GM23338 (cell line): ENCODE results near the gene CHRM4. TPM values are rescaled to one million over a fixed set of nuclear protein-coding genes. Genes with fewer than 3 reads are reported as not detected.

Source experiments
- ATAC-seq: fragments of 200-7000 bp; cut with Tn5 transposase; 3 replicates; pipeline ENCODE4 v1.9.1; 2020
- DNase-seq: peaks from one replicate; pipeline ENCODE4 v3.0.0-alpha.2; 2015; ENCODE audit warnings: low spot score
- H2AFZ ChIP-seq: fragments of 200-600 bp; sonication (generic); 2 replicates; pipeline ENCODE4 v1.8.0; 2016; ENCODE audit warnings: antibody characterized with exemption, mild to moderate bottlenecking, moderate library complexity
- H3F3A ChIP-seq: fragments of 200-600 bp; sonication (generic); replicated peaks from 2 replicates; pipeline ENCODE4 v1.8.0; 2017; ENCODE audit warnings: antibody characterized with exemption, mixed run types, low read depth
- H3K27ac ChIP-seq: fragments of 200-600 bp; sonication (generic); 2 replicates; pipeline ENCODE4 v1.6.1; 2016; ENCODE audit warnings: low read depth
- H3K27me3 ChIP-seq: fragments of 200-600 bp; sonication (generic); 2 replicates; pipeline ENCODE4 v1.8.0; 2016; ENCODE audit warnings: mild to moderate bottlenecking, mixed run types, moderate library complexity; ENCODE audit not compliant: insufficient read depth
- H3K36me3 ChIP-seq: fragments of 200-600 bp; sonication (generic); 2 replicates; pipeline ENCODE4 v1.8.0; 2016; ENCODE audit warnings: mild to moderate bottlenecking; ENCODE audit not compliant: insufficient read depth
- H3K4me1 ChIP-seq: fragments of 200-600 bp; sonication (generic); 2 replicates; pipeline ENCODE4 v1.8.0; 2016; ENCODE audit warnings: mild to moderate bottlenecking, moderate library complexity; ENCODE audit not compliant: insufficient read depth
- H3K4me2 ChIP-seq: fragments of 200-600 bp; sonication (generic); 2 replicates; pipeline ENCODE4 v1.7.1; 2017; ENCODE audit warnings: mixed run types
- H3K4me3 ChIP-seq: fragments of 200-600 bp; sonication (generic); 2 replicates; pipeline ENCODE4 v1.6.1; 2016; ENCODE audit warnings: mixed run types
- H3K79me2 ChIP-seq: fragments of 200-600 bp; sonication (generic); replicated peaks from 2 replicates; pipeline ENCODE4 v1.8.0; 2017; ENCODE audit warnings: mild to moderate bottlenecking; ENCODE audit not compliant: insufficient read depth
- H3K9me2 ChIP-seq: fragments of 200-600 bp; sonication (generic); 2 replicates; pipeline ENCODE4 v1.8.0; 2017; ENCODE audit not compliant: insufficient read depth
- H4K20me1 ChIP-seq: fragments of 200-600 bp; sonication (generic); replicated peaks from 2 replicates; pipeline ENCODE4 v1.8.0; 2017; ENCODE audit warnings: mild to moderate bottlenecking; ENCODE audit not compliant: insufficient read depth
- H3K27ac Mint-ChIP-seq: 2 replicates; pipeline ENCODE4 v1.8.0; 2020; ENCODE audit warnings: inconsistent platforms, mild to moderate bottlenecking, moderate library complexity, mixed read lengths
- H3K27me3 Mint-ChIP-seq: 3 replicates; pipeline ENCODE4 v1.8.0; 2022; ENCODE audit warnings: low read depth, mild to moderate bottlenecking, moderate library complexity, mixed read lengths, inconsistent platforms; ENCODE audit not compliant: insufficient read depth, poor library complexity
- H3K36me3 Mint-ChIP-seq: 3 replicates; pipeline ENCODE4 v1.8.0; 2021; ENCODE audit warnings: low read depth, mild to moderate bottlenecking, inconsistent platforms, moderate library complexity, mixed read lengths
- H3K4me1 Mint-ChIP-seq: 3 replicates; pipeline ENCODE4 v1.8.0; 2020; ENCODE audit warnings: mild to moderate bottlenecking, inconsistent platforms, mixed read lengths
- H3K4me3 Mint-ChIP-seq: 3 replicates; pipeline ENCODE4 v1.8.0; 2021; ENCODE audit warnings: moderate library complexity, mild to moderate bottlenecking, inconsistent platforms, mixed read lengths
- H3K9me3 Mint-ChIP-seq: 3 replicates; pipeline ENCODE4 v1.8.0; 2020; ENCODE audit warnings: moderate library complexity, mild to moderate bottlenecking, inconsistent platforms, mixed read lengths
- CREB1 ChIP-seq: fragments of 250-450 bp; sonication (Bioruptor Pico); IDR thresholded peaks from 2 replicates; pipeline ENCODE4 v1.5.0; 2020; ENCODE audit warnings: low read depth, mild to moderate bottlenecking, moderate library complexity
- EZH2 ChIP-seq: fragments of 200-600 bp; sonication (generic); IDR thresholded peaks from one replicate; pipeline ENCODE4 v1.8.0; 2017; ENCODE audit warnings: antibody characterized with exemption, mild to moderate bottlenecking, low read depth; ENCODE audit not compliant: unreplicated experiment
- EZH2phosphoT487 ChIP-seq: fragments of 200-600 bp; sonication (generic); IDR thresholded peaks from one replicate; pipeline ENCODE4 v1.8.1; 2018; ENCODE audit warnings: antibody characterized with exemption; ENCODE audit not compliant: unreplicated experiment
- JUNB ChIP-seq: IDR thresholded peaks from one replicate; pipeline ENCODE4 v1.6.1; 2016; ENCODE audit warnings: antibody characterized with exemption; ENCODE audit not compliant: unreplicated experiment
- NANOG ChIP-seq: IDR thresholded peaks from 2 replicates; pipeline ENCODE4 v1.6.1; 2016; ENCODE audit warnings: antibody characterized with exemption, borderline replicate concordance
- POLR2AphosphoS5 ChIP-seq: IDR thresholded peaks from 2 replicates; pipeline ENCODE4 v1.6.1; 2016; ENCODE audit warnings: antibody characterized with exemption, low read depth
- STAT1 ChIP-seq: IDR thresholded peaks from one replicate; pipeline ENCODE4 v1.6.1; 2016; ENCODE audit warnings: antibody characterized with exemption; ENCODE audit not compliant: unreplicated experiment
- ZNF114 ChIP-seq: fragments of 250-450 bp; sonication (Bioruptor Pico); IDR thresholded peaks from 2 replicates; pipeline ENCODE4 v1.5.0; 2020; ENCODE audit warnings: mild to moderate bottlenecking, moderate library complexity
- ZNF331 ChIP-seq: fragments of 250-450 bp; sonication (Bioruptor Pico); IDR thresholded peaks from 2 replicates; pipeline ENCODE4 v1.5.0; 2020; ENCODE audit warnings: low read depth, mild to moderate bottlenecking, moderate library complexity
- polyA plus RNA-seq: library from polyadenylated mRNA; unstranded; fragments of >200 nt; fragmentation: Nextera tagmentation; extraction: Ambion mirVana; gene quantifications from 2 replicates; pipeline ENCODE4 v1.2.1, GENCODE V29; 2016
- total RNA-seq: library from RNA; depleted of rRNA; stranded (reverse); fragments of >200 nt; shearing (Covaris generic); gene quantifications from 2 replicates; pipeline ENCODE4 v1.2.3, GENCODE V29; 2014
- TF ChIP-seq, protein P1 (sequence below), 2 experiments: fragments of 200-600 bp in 1 of 2; sonication (generic) in 1 of 2; conservative IDR thresholded peaks; 2 replicates each; pipeline versions ENCODE4 v1.5.1 to v1.6.1; 2016 to 2017; ENCODE audit warnings: antibody characterized with exemption in 2 of 2, low read depth in 2 of 2, mild to moderate bottlenecking in 2 of 2, moderate library complexity in 1 of 2
- TF ChIP-seq, protein P2 (sequence below): IDR thresholded peaks from 2 replicates; pipeline ENCODE4 v1.6.1; 2016; ENCODE audit warnings: antibody characterized with exemption
- TF ChIP-seq, protein P3 (sequence below): fragments of 250-450 bp; sonication (Bioruptor Pico); IDR thresholded peaks from 2 replicates; pipeline ENCODE4 v1.5.0; 2020; ENCODE audit warnings: mild to moderate bottlenecking, moderate library complexity
- TF ChIP-seq, protein P4 (sequence below): IDR thresholded peaks from one replicate; pipeline ENCODE4 v1.6.1; 2018; ENCODE audit warnings: antibody characterized with exemption; ENCODE audit not compliant: unreplicated experiment

The CHRM4 gene
- total and polyA plus RNA-seq, 2 experiments from 2014 or later: 0.97 TPM; not detected in 1

DNA sequence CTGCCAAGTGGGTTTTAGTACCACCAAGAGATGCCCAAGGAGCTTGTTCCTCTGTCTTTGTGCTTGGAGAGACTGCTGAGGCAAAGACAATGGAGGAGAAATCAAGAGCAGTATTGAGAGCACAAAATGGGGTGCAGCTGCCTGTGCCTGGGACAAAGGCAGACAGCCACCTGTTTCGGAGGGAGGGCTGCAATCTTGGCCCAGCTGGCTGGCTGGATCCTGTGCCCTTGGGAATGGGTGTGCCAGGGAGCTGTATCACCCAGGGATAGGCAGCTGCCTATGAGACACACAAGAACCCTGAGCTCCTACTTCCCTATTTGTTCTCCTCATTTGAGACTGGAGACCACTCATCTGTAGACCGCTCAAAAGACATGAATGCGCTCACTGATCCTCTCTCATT is 23.3 kb upstream of the CHRM4 start:
- no peaks in the 10 kb centered on the region for H3K79me2 ChIP-seq
- H3K4me3 Mint-ChIP-seq: no peak overlapping the region
- peaks cover 4% of the 10 kb centered on the region; the same call in 1 of the 2 replicates for H3K4me1 ChIP-seq
- peaks cover 23% of the 10 kb centered on the region; the same call in 2 of the 3 replicates for H3K4me1 Mint-ChIP-seq
- H3K27me3 ChIP-seq: no peaks in the 10 kb centered on the region
- no peaks in the 10 kb centered on the region for H3F3A ChIP-seq
- no peaks in the 10 kb centered on the region; the same call in 2 of the 3 replicates for H3K9me3 Mint-ChIP-seq
- no peak overlapping the region for H3K27ac Mint-ChIP-seq
- H3K9me2 ChIP-seq: no peaks in the 10 kb centered on the region
- TF ChIP-seq NANOG (no peak), CREB1 (CRISPR knock-in tag) (no peak), STAT1 (no peak), EZH2phosphoT487 (no peak), JUNB (no peak), POLR2AphosphoS5 (no peak), EZH2 (no peak), ZNF114 (no peak), ZNF331 (CRISPR knock-in tag) (no peak)
- TF ChIP-seq, protein P1, sequence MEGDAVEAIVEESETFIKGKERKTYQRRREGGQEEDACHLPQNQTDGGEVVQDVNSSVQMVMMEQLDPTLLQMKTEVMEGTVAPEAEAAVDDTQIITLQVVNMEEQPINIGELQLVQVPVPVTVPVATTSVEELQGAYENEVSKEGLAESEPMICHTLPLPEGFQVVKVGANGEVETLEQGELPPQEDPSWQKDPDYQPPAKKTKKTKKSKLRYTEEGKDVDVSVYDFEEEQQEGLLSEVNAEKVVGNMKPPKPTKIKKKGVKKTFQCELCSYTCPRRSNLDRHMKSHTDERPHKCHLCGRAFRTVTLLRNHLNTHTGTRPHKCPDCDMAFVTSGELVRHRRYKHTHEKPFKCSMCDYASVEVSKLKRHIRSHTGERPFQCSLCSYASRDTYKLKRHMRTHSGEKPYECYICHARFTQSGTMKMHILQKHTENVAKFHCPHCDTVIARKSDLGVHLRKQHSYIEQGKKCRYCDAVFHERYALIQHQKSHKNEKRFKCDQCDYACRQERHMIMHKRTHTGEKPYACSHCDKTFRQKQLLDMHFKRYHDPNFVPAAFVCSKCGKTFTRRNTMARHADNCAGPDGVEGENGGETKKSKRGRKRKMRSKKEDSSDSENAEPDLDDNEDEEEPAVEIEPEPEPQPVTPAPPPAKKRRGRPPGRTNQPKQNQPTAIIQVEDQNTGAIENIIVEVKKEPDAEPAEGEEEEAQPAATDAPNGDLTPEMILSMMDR (conservative IDR thresholded peaks at IDR 0.05; ENCODE audit: low read depth in 2 of 2): no peak
- TF ChIP-seq, protein P2, sequence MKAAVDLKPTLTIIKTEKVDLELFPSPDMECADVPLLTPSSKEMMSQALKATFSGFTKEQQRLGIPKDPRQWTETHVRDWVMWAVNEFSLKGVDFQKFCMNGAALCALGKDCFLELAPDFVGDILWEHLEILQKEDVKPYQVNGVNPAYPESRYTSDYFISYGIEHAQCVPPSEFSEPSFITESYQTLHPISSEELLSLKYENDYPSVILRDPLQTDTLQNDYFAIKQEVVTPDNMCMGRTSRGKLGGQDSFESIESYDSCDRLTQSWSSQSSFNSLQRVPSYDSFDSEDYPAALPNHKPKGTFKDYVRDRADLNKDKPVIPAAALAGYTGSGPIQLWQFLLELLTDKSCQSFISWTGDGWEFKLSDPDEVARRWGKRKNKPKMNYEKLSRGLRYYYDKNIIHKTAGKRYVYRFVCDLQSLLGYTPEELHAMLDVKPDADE: no peak
- TF ChIP-seq, protein P3, sequence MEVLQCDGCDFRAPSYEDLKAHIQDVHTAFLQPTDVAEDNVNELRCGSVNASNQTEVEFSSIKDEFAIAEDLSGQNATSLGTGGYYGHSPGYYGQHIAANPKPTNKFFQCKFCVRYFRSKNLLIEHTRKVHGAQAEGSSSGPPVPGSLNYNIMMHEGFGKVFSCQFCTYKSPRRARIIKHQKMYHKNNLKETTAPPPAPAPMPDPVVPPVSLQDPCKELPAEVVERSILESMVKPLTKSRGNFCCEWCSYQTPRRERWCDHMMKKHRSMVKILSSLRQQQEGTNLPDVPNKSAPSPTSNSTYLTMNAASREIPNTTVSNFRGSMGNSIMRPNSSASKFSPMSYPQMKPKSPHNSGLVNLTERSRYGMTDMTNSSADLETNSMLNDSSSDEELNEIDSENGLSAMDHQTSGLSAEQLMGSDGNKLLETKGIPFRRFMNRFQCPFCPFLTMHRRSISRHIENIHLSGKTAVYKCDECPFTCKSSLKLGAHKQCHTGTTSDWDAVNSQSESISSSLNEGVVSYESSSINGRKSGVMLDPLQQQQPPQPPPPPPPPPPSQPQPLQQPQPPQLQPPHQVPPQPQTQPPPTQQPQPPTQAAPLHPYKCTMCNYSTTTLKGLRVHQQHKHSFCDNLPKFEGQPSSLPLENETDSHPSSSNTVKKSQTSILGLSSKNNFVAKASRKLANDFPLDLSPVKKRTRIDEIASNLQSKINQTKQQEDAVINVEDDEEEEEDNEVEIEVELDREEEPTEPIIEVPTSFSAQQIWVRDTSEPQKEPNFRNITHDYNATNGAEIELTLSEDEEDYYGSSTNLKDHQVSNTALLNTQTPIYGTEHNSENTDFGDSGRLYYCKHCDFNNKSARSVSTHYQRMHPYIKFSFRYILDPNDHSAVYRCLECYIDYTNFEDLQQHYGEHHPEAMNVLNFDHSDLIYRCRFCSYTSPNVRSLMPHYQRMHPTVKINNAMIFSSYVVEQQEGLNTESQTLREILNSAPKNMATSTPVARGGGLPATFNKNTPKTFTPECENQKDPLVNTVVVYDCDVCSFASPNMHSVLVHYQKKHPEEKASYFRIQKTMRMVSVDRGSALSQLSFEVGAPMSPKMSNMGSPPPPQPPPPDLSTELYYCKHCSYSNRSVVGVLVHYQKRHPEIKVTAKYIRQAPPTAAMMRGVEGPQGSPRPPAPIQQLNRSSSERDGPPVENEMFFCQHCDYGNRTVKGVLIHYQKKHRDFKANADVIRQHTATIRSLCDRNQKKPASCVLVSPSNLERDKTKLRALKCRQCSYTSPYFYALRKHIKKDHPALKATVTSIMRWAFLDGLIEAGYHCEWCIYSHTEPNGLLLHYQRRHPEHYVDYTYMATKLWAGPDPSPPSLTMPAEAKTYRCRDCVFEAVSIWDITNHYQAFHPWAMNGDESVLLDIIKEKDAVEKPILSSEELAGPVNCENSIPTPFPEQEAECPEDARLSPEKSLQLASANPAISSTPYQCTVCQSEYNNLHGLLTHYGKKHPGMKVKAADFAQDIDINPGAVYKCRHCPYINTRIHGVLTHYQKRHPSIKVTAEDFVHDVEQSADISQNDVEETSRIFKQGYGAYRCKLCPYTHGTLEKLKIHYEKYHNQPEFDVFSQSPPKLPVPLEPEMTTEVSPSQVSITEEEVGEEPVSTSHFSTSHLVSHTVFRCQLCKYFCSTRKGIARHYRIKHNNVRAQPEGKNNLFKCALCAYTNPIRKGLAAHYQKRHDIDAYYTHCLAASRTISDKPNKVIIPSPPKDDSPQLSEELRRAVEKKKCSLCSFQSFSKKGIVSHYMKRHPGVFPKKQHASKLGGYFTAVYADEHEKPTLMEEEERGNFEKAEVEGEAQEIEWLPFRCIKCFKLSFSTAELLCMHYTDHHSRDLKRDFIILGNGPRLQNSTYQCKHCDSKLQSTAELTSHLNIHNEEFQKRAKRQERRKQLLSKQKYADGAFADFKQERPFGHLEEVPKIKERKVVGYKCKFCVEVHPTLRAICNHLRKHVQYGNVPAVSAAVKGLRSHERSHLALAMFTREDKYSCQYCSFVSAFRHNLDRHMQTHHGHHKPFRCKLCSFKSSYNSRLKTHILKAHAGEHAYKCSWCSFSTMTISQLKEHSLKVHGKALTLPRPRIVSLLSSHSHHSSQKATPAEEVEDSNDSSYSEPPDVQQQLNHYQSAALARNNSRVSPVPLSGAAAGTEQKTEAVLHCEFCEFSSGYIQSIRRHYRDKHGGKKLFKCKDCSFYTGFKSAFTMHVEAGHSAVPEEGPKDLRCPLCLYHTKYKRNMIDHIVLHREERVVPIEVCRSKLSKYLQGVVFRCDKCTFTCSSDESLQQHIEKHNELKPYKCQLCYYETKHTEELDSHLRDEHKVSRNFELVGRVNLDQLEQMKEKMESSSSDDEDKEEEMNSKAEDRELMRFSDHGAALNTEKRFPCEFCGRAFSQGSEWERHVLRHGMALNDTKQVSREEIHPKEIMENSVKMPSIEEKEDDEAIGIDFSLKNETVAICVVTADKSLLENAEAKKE: no peak
- TF ChIP-seq, protein P4, sequence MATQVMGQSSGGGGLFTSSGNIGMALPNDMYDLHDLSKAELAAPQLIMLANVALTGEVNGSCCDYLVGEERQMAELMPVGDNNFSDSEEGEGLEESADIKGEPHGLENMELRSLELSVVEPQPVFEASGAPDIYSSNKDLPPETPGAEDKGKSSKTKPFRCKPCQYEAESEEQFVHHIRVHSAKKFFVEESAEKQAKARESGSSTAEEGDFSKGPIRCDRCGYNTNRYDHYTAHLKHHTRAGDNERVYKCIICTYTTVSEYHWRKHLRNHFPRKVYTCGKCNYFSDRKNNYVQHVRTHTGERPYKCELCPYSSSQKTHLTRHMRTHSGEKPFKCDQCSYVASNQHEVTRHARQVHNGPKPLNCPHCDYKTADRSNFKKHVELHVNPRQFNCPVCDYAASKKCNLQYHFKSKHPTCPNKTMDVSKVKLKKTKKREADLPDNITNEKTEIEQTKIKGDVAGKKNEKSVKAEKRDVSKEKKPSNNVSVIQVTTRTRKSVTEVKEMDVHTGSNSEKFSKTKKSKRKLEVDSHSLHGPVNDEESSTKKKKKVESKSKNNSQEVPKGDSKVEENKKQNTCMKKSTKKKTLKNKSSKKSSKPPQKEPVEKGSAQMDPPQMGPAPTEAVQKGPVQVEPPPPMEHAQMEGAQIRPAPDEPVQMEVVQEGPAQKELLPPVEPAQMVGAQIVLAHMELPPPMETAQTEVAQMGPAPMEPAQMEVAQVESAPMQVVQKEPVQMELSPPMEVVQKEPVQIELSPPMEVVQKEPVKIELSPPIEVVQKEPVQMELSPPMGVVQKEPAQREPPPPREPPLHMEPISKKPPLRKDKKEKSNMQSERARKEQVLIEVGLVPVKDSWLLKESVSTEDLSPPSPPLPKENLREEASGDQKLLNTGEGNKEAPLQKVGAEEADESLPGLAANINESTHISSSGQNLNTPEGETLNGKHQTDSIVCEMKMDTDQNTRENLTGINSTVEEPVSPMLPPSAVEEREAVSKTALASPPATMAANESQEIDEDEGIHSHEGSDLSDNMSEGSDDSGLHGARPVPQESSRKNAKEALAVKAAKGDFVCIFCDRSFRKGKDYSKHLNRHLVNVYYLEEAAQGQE: no peak
- H3K36me3 ChIP-seq: no peaks in the 10 kb centered on the region
- H3K36me3 Mint-ChIP-seq: peaks cover 23% of the 10 kb centered on the region
- ATAC-seq (no peak), DNase-seq (no peak)
- no peak overlapping the region for H3K4me3 ChIP-seq
- H3K27me3 Mint-ChIP-seq: peaks cover 12% of the 10 kb centered on the region
- H3K4me2 ChIP-seq: no peak overlapping the region
- no peak overlapping the region for H3K27ac ChIP-seq
- H4K20me1 ChIP-seq: no peaks in the 10 kb centered on the region
- H2AFZ ChIP-seq: no peak overlapping the region
